GM21447 (cell line): ENCODE measurements around the gene EXOC6B.

ENCODE experiments used
- ATAC-seq: cut with Tn5 transposase; IDR thresholded peaks from one replicate; pipeline ENCODE4 v1.9.1; 2021; ENCODE audit not compliant: unreplicated experiment

EXOC6B gene

GRCh38 chr2:72150157-72150860 is 675.5 kb downstream of the EXOC6B start:
- ATAC-seq = peak; percentile 72

- ATAC-seq = no peak
Measured at GRCh38 chr2:72149556-72150156, 676.2 kb downstream of the EXOC6B start.

DNA sequence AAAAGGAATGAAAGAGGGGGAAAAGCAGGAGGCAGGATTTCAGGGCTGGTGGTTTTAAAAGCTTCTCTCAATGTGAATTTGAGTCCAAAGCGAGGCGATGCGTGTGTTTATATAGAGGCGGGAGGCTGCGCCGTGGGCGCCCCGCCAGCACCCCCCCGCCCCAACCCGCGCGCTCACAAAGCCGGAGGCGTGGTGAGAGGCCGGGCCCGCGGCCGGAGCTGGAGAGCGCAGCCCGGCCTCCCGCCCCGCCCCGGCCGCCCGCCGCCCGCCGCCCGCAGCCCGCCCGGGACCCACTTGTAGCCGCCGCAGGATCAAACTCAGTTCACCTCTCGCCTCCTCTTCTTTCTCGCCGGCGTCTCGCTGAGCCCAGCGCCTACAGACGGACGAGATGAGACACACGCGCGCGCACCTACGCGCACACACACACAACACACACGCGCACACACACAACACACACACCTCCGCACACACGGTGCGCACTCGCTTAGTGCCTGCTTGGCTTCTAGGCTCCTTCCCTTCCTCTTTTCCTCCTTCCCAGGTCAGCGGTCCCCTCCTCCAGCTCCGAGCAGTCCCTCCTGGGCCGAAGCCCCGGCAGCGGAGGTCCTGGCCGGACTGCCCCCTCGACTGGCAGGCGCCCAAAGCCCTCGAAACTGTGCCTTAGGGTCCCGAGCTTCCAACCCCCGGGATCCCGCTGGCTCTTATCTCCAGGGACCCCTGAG is 676.8 kb downstream of the EXOC6B start:
- ATAC-seq = no peak

DNA sequence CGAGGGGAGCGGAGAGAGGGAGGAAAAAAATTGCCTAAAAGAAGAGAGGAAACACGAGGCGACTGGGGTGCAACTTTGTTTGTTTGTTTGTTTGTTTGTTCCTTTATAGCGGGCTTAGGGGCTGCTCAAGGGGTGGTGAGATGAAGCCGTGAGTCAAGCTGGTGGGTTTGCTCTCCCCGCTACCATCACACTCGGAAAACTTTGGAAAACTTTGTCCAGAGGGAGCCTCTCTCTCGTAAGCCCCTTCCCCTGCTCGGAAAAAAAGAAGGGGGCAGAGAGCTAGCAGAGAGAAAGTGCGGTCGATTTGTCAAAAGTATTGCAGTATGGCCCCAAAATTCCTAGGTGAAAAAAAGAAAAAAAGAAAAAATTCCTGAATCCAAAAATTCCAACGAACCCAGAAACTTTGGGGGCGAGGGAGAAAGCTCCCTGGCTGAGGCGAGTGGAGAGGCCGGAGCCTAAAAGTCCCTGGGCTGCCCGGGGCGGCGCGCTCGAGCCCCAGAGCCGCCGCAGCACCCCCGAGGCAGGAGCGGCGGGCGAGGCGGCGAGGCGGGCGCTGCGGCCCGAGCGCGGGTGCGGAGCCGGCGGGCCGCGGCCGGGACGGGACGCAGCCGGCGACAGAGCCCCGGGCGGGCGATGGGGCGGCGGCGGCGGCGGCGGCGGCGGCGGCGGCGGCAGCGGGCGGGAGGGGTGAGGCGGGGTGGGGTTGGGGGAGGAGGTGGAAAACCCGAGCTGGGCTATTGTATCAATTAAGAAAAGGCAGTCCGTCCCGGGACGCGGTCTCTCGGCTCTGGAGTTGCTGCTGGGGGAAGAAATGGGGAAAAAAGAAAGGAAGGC is 677.6 kb downstream of the EXOC6B start:
- ATAC-seq = no peak

GRCh38 chr2:72147303-72147971 is 678.4 kb downstream of the EXOC6B start, which contains the start of gene CYP26B1:
Gene CYP26B1, minus strand, starts transcription at chr2:72147862. Its CDS starts 28 bp downstream, at chr2:72147834.
- no peak for ATAC-seq

DNA sequence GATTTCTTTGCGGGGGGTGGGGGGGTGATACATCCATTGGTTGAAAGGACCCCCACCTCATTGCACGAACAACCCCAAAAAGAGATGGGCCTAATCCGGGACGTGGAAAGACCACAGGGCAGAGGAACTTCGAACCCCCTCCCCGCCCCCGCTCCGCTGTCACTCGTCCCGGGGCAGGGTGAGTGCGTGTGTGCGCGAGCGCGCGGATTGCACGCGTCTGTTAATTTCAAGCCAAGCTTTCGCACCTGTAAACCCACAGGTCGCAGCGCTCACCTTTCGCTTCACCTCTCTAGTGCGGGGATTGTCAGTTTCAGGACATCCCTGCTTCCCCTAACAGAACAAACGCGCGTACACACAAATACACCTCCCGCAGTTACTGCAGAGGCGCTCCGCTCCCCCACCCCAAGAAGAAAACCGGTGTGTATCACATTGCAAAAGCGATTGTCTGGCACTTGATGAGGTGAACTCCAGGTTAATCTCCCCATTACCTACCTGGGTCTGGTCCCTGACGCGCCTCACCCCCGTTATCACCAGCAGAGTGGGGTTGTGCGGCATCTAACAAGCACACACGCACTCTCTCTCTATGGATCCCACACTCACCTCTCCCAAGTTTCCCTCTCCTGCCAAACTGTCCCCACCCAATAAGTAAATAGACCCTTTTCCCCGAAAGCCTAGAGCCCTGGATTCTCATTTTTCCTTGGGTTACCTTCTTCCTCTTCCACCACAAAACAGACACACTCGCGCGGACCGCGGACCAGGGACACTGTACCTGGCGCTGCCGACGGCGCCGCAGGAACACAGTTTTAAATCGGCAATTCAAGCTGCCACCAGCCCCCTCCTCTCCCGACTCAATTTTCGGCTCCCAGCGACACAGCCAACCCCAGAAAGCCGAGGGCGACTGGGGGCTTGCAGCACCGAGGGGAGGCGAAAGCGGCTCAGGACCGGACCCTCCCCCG is 679.2 kb downstream of the EXOC6B start:
- ATAC-seq = no peak

DNA sequence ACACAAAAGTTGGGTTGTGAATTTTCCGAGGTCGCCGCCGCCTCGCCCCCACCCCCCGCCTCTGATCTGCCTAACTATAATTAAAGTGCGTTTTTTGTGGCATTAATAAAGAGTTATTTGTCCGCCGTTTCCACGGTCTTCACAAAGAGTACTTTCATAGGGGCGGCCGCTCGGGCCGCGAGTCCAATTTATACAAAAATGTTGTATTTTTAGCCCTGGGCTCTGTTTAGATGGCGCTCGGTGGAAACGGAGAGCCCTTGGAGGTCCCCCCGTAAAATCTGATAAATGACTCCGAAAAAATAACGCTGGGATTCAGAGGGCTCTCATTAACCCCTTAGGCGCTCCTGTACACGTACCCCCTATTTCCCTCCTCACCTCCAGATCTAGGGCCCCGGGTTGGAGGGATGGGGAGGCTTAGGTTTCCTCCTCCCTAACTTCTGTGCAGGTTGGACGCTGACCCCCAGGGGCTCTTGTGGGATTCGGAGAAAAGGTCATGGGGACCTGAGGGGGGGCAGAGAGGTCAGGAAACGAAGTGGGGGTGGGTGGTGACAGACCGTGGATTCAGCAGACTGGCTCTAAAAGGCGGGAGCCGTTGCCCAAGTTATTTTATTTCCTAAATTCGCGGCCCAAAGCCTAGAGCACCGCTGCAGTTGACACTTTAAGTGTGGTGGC is 680.0 kb downstream of the EXOC6B start:
- ATAC-seq = no peak

GRCh38 chr2:72145289-72145657 is 680.6 kb downstream of the EXOC6B start:
- ATAC-seq = no peak

GRCh38 chr2:72144632-72145288 is 681.1 kb downstream of the EXOC6B start:
- no peak for ATAC-seq

- ATAC-seq = no peak
Measured at GRCh38 chr2:72144274-72144631, 681.6 kb downstream of the EXOC6B start.

- no peak for ATAC-seq
Measured at GRCh38 chr2:72143441-72144273, 682.2 kb downstream of the EXOC6B start.

- ATAC-seq = no peak
Measured at GRCh38 chr2:72142570-72143440, 683.0 kb downstream of the EXOC6B start.

GRCh38 chr2:72141881-72142451 is 683.9 kb downstream of the EXOC6B start:
- no peak for ATAC-seq

DNA sequence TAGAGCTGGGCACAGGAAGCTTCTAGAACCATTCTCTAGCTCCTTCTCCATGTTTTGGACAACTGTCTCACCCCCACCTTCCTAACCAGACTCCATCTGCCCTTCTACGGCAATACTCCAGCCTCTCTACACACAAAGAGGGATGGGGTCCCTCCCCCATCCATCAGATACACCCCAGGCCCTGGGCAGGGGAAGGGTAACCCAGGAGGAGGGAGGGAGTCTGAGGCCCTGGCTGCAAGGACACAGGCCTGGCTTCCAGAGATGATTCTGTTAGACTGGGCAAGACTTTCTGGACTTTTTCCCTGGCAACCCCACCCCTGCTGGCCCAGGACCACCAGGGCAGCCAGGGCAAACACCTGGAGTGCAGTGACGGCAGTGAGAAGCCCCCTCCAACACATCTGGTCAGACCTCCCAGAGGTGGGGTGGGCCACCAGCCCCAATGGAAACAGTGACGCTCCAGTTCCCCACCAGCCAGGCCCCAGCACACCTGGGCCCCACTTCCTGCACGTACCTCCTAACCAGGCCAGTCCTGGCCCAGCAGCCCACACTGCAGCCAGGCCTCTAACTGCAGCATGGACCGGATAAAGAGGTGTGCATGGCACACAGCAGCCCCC is 684.7 kb downstream of the EXOC6B start:
- no peak for ATAC-seq

DNA sequence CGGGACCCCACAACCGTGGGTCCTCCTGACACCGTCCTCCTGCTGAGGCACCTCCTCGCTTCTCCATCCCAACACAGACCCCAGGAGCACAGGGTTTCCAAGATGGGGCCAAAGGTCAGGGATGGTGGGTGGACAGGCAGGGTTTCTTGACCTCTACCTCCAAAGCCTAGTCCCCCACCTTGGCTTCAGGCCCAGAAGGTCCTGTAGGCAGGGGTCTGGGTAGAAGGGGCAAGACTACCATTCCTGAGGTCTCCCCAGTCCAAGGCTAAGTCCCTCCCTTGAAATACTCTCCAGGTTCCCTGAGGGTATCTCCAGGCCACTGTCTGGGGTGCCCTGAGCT is 685.2 kb downstream of the EXOC6B start:
- ATAC-seq = no peak
